ENCODE data around the gene NPAS3.

The NPAS3 gene

DNA sequence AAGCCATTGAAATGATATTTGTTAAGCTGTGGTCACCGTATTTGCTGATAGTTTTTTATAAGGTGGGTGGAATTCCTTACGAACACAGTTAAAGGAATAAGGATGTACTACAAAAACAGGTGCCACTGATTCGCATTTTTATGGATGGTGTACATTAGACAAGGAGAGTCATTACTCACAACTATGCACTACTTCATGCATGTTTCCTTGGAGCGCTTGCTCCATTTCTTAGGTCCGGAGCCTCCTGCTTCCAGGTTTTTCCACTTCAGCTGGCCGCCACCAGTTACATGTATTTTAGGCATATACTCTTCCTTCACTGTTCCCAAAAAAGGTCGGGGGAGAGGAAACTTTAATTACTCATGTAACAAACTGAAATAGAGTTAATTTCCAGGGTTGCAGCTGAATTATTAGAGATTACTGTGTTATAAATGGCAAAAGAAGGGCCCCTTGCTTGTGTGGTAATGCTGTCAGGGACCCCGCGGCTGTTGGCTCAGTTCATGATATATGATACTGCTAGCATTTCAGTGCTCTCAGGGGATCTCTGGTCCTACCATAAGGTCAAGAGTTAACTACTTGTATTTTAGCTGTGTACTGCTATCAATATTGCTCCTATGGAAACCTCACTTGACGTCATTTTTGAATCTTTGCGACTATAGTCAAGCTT lies 454.7 kb downstream of the NPAS3 start:
- DNase-seq, result peak; percentile 28

DNA sequence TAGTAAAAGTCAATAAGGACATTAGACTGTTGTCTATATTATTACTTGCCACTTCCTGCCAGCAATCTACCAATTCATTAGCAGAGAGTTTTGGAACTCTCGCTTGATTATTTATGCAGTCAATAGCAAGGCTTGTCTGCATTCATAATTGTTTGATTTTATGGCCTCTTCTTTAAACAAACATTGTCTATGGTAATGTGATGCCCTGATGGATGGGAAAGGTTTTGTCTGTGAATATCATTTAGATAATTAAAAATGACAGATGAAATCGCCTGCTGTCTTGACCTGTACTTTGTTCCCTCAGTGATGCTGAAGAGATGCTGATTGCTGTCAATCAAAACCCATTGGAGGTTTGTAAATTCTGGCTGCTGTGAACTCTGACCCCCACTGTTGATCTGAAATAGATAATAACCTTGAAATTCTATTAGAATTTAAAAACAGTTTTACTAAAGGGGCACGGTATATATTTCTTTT lies 455.3 kb downstream of the NPAS3 start:
- no peak for DNase-seq

DNA sequence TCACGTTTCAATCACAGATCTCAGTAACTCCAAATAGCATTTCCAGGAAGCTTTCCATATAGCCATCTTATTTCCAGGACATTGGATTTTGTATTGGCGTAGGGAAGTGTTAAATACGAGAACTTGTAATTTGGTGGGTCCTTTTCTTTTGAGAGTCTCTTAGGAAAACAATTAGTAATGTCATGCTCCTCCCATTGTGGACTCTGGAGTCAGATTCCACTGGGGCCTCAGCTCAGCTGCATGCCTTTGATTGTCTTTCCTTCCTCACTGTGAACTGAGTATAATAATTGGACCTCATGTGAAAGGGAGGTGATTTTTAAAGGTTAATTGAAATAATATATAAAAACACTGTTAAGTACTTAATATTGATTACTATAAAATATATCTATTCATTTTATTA lies 462.6 kb downstream of the NPAS3 start:
- DNase-seq, result no peak

DNA sequence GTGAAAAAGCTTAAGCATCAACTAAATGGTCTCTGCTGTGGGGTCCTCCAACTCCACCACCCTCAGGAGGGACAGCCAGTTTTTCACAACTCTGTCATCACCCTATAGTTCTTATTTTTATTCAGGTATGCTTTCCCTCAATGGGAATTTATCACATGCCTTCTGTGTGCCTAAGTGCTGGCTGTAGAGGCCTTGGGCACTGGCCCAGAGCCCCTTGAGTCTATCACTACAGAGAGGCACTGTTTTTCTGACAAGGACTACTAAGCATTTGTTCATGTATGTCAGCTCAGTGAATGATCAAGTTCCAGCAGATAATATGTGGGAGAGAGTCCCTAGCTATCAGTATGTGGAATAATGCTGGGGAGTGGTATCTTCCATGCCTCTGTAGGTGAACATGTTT lies 463.9 kb downstream of the NPAS3 start:
- no peak for DNase-seq

GRCh38 chr14:33404054-33404453 lies 465.4 kb downstream of the NPAS3 start:
- no peak for DNase-seq

- no peak for DNase-seq
These were observed 466.4 kb downstream of the NPAS3 start for GRCh38 chr14:33404964-33405574.

- DNase-seq, result no peak
These were observed 468.1 kb downstream of the NPAS3 start for GRCh38 chr14:33406766-33407165.

DNA sequence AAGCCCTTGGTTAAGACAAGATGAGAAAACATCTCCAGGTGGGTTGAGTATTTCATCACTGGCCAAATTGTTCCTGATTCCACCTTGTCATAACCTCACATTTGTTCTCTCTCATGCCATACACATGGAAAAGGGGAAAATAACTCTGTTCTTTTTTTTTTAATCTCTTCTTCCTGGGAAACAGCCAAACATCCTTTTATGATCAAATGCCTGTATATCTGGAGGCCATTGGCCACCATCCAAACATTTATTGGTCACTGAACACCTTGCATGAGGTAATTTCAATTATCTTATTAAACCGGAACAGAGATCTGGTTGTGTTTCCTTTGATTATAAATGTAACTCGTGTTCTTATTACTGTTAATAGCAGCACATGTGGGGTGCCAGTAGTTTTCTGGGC lies 469.6 kb downstream of the NPAS3 start:
- no peak for DNase-seq

DNA sequence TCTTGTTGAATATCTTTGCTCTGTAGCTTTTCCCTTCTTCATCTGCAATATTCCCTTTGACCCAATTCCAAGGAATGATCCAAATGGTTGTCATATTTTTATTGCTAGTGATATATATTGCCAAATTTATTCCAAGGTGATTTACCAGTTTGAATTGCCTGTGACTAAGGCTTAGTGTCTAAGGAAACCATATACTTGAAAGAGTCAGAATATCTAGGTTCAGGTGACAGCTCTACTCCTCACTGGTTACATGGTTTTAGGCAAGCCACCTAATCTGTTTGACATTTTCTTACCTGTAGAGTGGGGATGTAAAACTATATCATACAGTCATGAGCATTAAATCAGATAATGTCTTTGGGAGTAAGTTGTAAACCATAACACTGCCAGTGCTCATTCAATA lies 473.8 kb downstream of the NPAS3 start:
- DNase-seq, result no peak

DNA sequence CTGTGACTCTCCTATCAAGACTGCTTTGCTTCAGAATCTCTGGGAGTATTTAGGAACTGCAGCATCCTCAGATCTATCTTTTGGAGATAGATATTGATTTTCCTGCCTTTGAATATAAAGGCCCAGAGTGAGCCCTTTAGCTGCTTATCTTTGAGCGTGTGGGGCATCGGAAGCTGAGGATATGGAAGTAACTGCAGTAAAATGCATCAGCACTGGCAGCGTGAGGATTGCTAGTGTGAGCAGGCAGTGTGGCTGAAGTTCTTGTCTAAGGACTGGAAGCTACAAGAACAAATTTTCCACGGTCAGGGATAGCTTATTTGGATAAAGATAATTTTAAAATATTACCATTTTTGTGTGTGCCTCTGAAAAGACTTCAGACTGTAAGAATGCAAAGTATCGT lies 474.7 kb downstream of the NPAS3 start:
- DNase-seq, result no peak

- DNase-seq, result no peak
These were observed 475.4 kb downstream of the NPAS3 start for GRCh38 chr14:33414041-33414440.

DNA sequence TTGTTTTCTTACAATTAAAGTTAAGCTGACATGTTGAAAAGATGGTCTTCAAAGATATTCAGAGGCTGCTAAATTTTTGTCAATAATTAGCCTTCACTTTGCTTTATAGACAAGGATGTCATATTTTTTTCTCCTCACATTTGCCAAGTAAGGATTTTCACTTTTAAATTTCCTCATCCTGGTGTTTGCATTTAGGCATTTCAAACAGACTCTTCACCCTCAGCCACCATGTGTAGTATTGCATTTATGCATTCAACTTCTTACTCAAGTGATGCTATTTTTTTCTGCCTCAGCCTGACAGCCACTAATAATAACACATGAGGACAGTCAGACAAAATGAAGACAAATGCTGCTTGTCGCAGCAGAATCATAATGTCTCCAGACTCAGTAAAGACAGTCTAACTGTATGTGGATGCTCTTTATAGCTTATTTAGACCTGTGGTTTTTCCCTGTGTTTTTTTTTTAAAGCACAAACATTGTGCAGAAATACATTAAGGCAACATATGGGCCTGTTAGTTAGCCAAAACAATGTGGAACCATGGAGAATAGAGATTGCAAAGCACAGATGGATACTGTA lies 481.5 kb downstream of the NPAS3 start:
- DNase-seq, result no peak

DNA sequence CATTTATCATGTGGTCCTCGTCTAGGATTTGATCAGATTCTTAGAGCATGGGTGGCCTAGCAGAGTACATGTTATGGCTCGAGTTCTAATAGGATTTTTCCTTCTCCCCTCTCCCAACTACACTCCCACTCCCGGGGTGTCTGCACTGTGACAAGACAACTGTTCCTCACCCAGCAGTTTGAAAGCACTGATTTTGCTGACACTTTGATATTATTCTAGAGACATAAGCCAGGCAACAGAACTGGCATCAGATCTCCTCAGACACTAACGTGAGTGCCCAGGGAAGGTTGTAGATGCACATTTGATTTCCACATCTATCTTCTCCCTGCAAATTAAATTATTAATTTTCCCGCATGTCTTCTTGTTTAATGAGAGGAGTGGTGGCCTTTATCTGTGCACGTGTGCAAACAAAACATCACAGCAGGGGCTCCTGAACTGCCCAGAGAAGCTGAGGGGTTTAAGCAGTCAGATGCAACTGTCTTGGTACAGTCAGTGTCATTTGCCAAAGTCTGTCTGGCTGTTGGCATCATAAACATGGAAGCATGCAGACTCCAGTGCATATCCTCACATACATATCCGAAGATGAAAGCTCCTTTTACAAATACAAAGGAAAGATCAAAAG lies 491.8 kb downstream of the NPAS3 start:
- DNase-seq, result no peak

DNA sequence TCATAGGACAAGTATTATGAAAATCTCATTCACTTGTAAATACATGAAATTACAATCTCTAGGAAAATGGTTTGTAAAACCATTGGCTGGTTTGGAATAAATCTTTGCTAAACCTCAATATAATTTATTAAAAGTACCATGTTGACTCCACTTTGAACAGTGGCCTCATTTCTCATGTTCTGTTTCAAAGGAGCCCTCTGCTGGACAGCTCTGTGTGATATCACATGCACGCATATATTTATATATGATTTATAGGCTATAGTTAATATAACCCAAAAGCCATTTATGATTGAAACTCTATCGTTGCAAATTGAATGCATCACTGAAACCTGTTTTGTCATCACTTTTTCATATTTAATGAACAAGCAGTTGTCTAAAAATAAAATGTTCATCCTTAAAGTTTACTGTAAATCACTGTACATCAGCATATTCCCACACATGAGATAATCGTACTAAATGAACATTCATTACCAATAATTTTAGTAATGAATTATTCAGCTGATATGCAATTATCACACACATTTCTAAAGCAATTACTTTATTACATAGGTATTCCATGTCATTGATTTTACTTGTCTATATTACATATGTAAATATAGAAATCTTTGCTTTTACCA lies 493.8 kb downstream of the NPAS3 start:
- peak; percentile 14 for DNase-seq

GRCh38 chr14:33433396-33433795 lies 494.7 kb downstream of the NPAS3 start:
- no peak for DNase-seq

GRCh38 chr14:33435911-33436689 lies 497.4 kb downstream of the NPAS3 start:
- DNase-seq, result no peak

DNA sequence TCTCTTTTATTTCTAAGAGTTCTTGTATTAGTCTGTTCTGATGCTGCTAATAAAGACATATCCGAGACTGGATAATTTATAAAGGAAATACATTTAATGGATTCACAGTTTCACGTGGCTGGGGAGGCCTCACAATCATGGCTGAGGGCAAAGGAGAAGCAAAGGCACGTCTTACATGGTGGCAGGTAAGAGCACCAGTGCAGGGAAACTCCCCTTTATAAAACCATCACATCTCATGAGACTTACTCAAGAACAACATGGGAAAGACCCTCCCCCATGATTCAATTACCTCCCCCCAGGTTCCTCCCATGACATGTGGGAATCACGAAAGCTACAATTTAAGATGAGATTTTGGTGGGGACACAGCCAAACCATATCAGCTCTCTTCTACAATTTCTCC lies 503.0 kb downstream of the NPAS3 start:
- DNase-seq, result no peak

- DNase-seq, result no peak
These were observed 505.5 kb downstream of the NPAS3 start for GRCh38 chr14:33444136-33444535.

GRCh38 chr14:33449268-33449667 lies 510.6 kb downstream of the NPAS3 start:
- no peak for DNase-seq

- no peak for DNase-seq
These were observed 511.2 kb downstream of the NPAS3 start for GRCh38 chr14:33449703-33450395.

GRCh38 chr14:33450416-33450815 lies 511.7 kb downstream of the NPAS3 start:
- DNase-seq, result no peak

GRCh38 chr14:33451211-33451610 lies 512.5 kb downstream of the NPAS3 start:
- no peak for DNase-seq
